Skeletal muscle tissue (tissue), 4 donors: ENCODE measurements around the gene LAMA2. TPM values are rescaled to one million over a fixed set of nuclear protein-coding genes. Genes with fewer than 3 reads are reported as not detected.

Experiments
- H3K27ac ChIP-seq: one replicate; pipeline ENCODE4 v1.7.0; 2013; ENCODE audit warnings: mild to moderate bottlenecking, low read depth, low read length, inconsistent platforms
- H3K27me3 ChIP-seq, 3 donors: one replicate each; pipeline ENCODE4 v1.7.0; 2013; ENCODE audit warnings: low read length in 3 of 3; ENCODE audit not compliant: control insufficient read depth in 3 of 3, insufficient read depth in 3 of 3
- H3K36me3 ChIP-seq, 3 donors: one replicate each; pipeline ENCODE4 v1.7.0; 2013; ENCODE audit warnings: low read length in 3 of 3; ENCODE audit not compliant: control insufficient read depth in 3 of 3, insufficient read depth in 3 of 3
- H3K4me1 ChIP-seq, 3 donors: one replicate each; pipeline ENCODE4 v1.7.0; 2013; ENCODE audit warnings: low read length in 3 of 3, mild to moderate bottlenecking in 3 of 3; ENCODE audit not compliant: control insufficient read depth in 3 of 3, insufficient read depth in 3 of 3
- H3K4me3 ChIP-seq, 3 donors: one replicate each; pipeline ENCODE4 v1.7.0; 2013; ENCODE audit warnings: low read length in 3 of 3
- H3K9ac ChIP-seq, 3 donors: one replicate each; pipeline ENCODE4 v1.7.0; 2013; ENCODE audit warnings: low read length in 3 of 3, mild to moderate bottlenecking in 3 of 3, moderate library complexity in 2 of 3, low read depth in 1 of 3
- H3K9me3 ChIP-seq, 3 donors: one replicate each; pipeline ENCODE4 v1.7.0; 2013; ENCODE audit warnings: low read length in 3 of 3; ENCODE audit not compliant: control insufficient read depth in 3 of 3
- total RNA-seq: library from RNA; depleted of rRNA; stranded (reverse); fragments of >200 nt; gene quantifications from one replicate; pipeline ENCODE4 v1.2.3, GENCODE V29; 2014
- donor health status: Osteomylitis.

The LAMA2 gene
- total RNA-seq, 1 donor from 2014 or later, result 187 TPM

- no peaks in the 10 kb centered on the region for H3K27me3 ChIP-seq
- H3K9ac ChIP-seq, result no peak overlapping the region
- no peaks in the 10 kb centered on the region for H3K9me3 ChIP-seq
- H3K4me1 ChIP-seq, result peaks cover 3 to 5% (median 4%) of the 10 kb centered on the region in 3 donors
- H3K36me3 ChIP-seq, result peaks cover 0 to 12% (median 0%) of the 10 kb centered on the region in 3 donors
- H3K27ac ChIP-seq, result no peak overlapping the region
- H3K4me3 ChIP-seq, result no peak overlapping the region
Measured at GRCh38 chr6:129485746-129486145, 602.8 kb downstream of the LAMA2 start.

GRCh38 chr6:129486327-129486726 is 603.4 kb downstream of the LAMA2 start:
- Histone ChIP-seq H3K27ac (no peak overlapping the region), H3K36me3 (peaks cover 0 to 8% (median under 1%) of the 10 kb centered on the region in 3 donors)

GRCh38 chr6:129488313-129488712 is 605.4 kb downstream of the LAMA2 start:
- Histone ChIP-seq H3K4me1 (peaks cover 3 to 9% (median 7%) of the 10 kb centered on the region in 3 donors), H3K36me3 (peaks cover 0 to 8% (median 2%) of the 10 kb centered on the region in 3 donors), H3K4me3 (no peak overlapping the region), H3K9me3 (no peaks in the 10 kb centered on the region), H3K9ac (no peak overlapping the region), H3K27ac (no peak overlapping the region), H3K27me3 (no peaks in the 10 kb centered on the region)

More at GRCh38 chr6:129486327-129486726, 603.4 kb downstream of the LAMA2 start:
- H3K4me3 ChIP-seq, result no peak overlapping the region
- H3K9ac ChIP-seq, result no peak overlapping the region
- no peaks in the 10 kb centered on the region for H3K27me3 ChIP-seq
- H3K9me3 ChIP-seq, result no peaks in the 10 kb centered on the region
- H3K4me1 ChIP-seq, result peaks cover 3 to 5% (median 5%) of the 10 kb centered on the region in 3 donors

- no peak overlapping the region for H3K9ac ChIP-seq
- H3K4me1 ChIP-seq, result peaks cover 3 to 9% (median 7%) of the 10 kb centered on the region in 3 donors
- H3K27ac ChIP-seq, result peak overlapping the region; percentile 26
- peaks cover 0 to 10% (median 2%) of the 10 kb centered on the region in 3 donors for H3K36me3 ChIP-seq
- H3K4me3 ChIP-seq, result no peak overlapping the region
- H3K9me3 ChIP-seq, result no peaks in the 10 kb centered on the region
- no peaks in the 10 kb centered on the region for H3K27me3 ChIP-seq
Measured at GRCh38 chr6:129489215-129489765, 606.4 kb downstream of the LAMA2 start.

- H3K4me3 ChIP-seq, result peak overlapping the region; percentile 9 to 54 (median 31)
- peak overlapping the region; percentile 85 for H3K27ac ChIP-seq
- peaks cover 0 to 8% (median 2%) of the 10 kb centered on the region in 3 donors for H3K36me3 ChIP-seq
- H3K4me1 ChIP-seq, result peaks cover 3 to 9% (median 7%) of the 10 kb centered on the region in 3 donors
- H3K9ac ChIP-seq, result peak overlapping the region in 2 of 3 donors; percentile 5 to 68
- no peaks in the 10 kb centered on the region for H3K27me3 ChIP-seq
- no peaks in the 10 kb centered on the region for H3K9me3 ChIP-seq
Measured at GRCh38 chr6:129490521-129491255, 607.8 kb downstream of the LAMA2 start.

GRCh38 chr6:129491436-129491835 is 608.5 kb downstream of the LAMA2 start:
- peaks cover 3 to 9% (median 7%) of the 10 kb centered on the region in 3 donors for H3K4me1 ChIP-seq
- peaks cover 0 to 5% (median 2%) of the 10 kb centered on the region in 3 donors for H3K36me3 ChIP-seq
- peak overlapping the region; percentile 85 for H3K27ac ChIP-seq
- no peaks in the 10 kb centered on the region for H3K27me3 ChIP-seq
- H3K9ac ChIP-seq, result peak overlapping the region in 1 of 3 donors; percentile 53
- H3K9me3 ChIP-seq, result no peaks in the 10 kb centered on the region
- H3K4me3 ChIP-seq, result no peak overlapping the region

GRCh38 chr6:129492260-129492659 is 609.3 kb downstream of the LAMA2 start:
- Histone ChIP-seq H3K4me1 (peaks cover 3 to 9% (median 7%) of the 10 kb centered on the region in 3 donors), H3K27me3 (no peaks in the 10 kb centered on the region), H3K36me3 (peaks cover 0 to 5% (median 2%) of the 10 kb centered on the region in 3 donors), H3K9ac (no peak overlapping the region), H3K4me3 (no peak overlapping the region), H3K9me3 (no peaks in the 10 kb centered on the region), H3K27ac (no peak overlapping the region)

GRCh38 chr6:129493354-129493902 is 610.5 kb downstream of the LAMA2 start:
- Histone ChIP-seq H3K36me3 (peaks cover 0 to 5% (median 2%) of the 10 kb centered on the region in 3 donors), H3K4me3 (no peak overlapping the region), H3K4me1 (peaks cover 3 to 9% (median 7%) of the 10 kb centered on the region in 3 donors), H3K27me3 (no peaks in the 10 kb centered on the region), H3K9ac (no peak overlapping the region), H3K27ac (no peak overlapping the region), H3K9me3 (no peaks in the 10 kb centered on the region)

- no peak overlapping the region for H3K27ac ChIP-seq
- H3K9ac ChIP-seq, result no peak overlapping the region
- no peaks in the 10 kb centered on the region for H3K9me3 ChIP-seq
- H3K36me3 ChIP-seq, result peaks cover 0 to 5% (median 2%) of the 10 kb centered on the region in 3 donors
- no peaks in the 10 kb centered on the region for H3K27me3 ChIP-seq
- no peak overlapping the region for H3K4me3 ChIP-seq
- peaks cover 3 to 11% (median 8%) of the 10 kb centered on the region in 3 donors for H3K4me1 ChIP-seq
Measured at GRCh38 chr6:129494099-129494498, 611.2 kb downstream of the LAMA2 start.

- no peak overlapping the region for H3K4me3 ChIP-seq
- no peak overlapping the region for H3K9ac ChIP-seq
- H3K4me1 ChIP-seq, result peaks cover 4 to 10% (median 8%) of the 10 kb centered on the region in 3 donors
- H3K27ac ChIP-seq, result no peak overlapping the region
- no peaks in the 10 kb centered on the region for H3K9me3 ChIP-seq
- no peaks in the 10 kb centered on the region for H3K27me3 ChIP-seq
- H3K36me3 ChIP-seq, result peaks cover 0 to 5% (median 2%) of the 10 kb centered on the region in 3 donors
Measured at GRCh38 chr6:129494586-129494985, 611.6 kb downstream of the LAMA2 start.
